Nephron (organoid): ENCODE results near the gene GALNT9.

Experiments used
- H3K27ac Mint-ChIP-seq, 3 experiments: 2 replicates each; pipeline ENCODE4 v1.8.0; 2020; ENCODE audit warnings: mixed read lengths in 3 of 3, mild to moderate bottlenecking in 2 of 3, moderate library complexity in 1 of 3
- H3K27me3 Mint-ChIP-seq: 2 replicates; pipeline ENCODE4 v1.8.0; 2021; ENCODE audit warnings: low read depth, mild to moderate bottlenecking, moderate library complexity, mixed read lengths
- H3K36me3 Mint-ChIP-seq: 2 replicates; pipeline ENCODE4 v1.8.0; 2020; ENCODE audit warnings: low read depth, mixed read lengths
- H3K4me1 Mint-ChIP-seq: 2 replicates; pipeline ENCODE4 v1.8.0; 2020; ENCODE audit warnings: mixed read lengths
- H3K4me3 Mint-ChIP-seq, 3 experiments: 2 replicates each; pipeline ENCODE4 v1.8.0; 2020; ENCODE audit warnings: mild to moderate bottlenecking in 3 of 3, mixed read lengths in 3 of 3, moderate library complexity in 2 of 3
- H3K9me3 Mint-ChIP-seq: 2 replicates; pipeline ENCODE4 v1.8.0; 2020; ENCODE audit warnings: mixed read lengths
- TF ChIP-seq, protein P1 (sequence below), 3 experiments: fragments of 200-600 bp; sonication (generic); IDR thresholded peaks; one replicate each; pipeline ENCODE4 v1.5.0; 2021; ENCODE audit warnings: antibody characterized with exemption in 3 of 3; ENCODE audit not compliant: unreplicated experiment in 3 of 3

The GALNT9 gene

DNA sequence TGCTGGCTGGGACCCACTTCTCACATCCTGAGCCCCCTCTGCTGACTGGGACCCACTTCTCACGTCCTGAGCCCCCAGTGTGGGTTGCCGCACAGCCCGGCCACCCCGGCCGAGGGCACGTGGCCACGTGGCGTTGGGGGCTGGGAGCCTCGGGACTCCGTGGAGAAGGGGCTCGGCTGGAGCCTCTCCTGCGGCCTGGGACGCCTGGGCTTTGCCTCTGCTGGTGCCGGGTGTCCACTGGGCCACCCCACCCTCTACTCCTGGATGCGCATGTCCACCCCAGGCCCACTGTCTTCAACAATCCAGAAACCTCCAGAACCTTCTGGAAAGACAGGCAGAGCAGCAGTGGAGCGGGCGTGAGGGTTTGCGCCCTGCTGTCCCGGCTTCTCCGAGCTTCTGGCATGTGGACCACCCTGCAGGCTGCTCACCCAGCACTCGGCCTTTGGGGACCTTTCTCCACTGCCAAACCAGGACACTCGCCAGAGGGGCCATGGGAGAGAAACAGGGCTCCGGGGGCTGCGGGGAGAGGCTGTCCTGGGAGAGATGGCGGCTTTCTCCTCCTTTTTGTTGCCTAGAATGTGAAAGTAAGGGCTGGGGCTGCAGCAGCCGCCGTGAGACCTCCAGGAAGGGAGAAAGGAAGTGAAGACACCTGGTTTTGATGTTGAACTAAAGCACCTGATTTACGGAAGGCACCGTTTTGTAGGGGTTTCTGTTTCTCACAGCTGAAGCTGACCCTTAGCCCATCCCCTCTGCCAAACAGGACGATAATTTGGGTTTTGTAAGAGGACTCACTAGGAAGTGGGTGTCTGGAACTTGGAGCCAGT is 155.2 kb downstream of the GALNT9 start:
- Mint-ChIP-seq H3K27ac (no peak overlapping the region), H3K27me3 (peaks cover 61% of the 10 kb centered on the region), H3K36me3 (no peaks in the 10 kb centered on the region), H3K4me3 (no peak overlapping the region), H3K9me3 (no peaks in the 10 kb centered on the region), H3K4me1 (peaks cover 14% of the 10 kb centered on the region)
- TF ChIP-seq, protein P1, sequence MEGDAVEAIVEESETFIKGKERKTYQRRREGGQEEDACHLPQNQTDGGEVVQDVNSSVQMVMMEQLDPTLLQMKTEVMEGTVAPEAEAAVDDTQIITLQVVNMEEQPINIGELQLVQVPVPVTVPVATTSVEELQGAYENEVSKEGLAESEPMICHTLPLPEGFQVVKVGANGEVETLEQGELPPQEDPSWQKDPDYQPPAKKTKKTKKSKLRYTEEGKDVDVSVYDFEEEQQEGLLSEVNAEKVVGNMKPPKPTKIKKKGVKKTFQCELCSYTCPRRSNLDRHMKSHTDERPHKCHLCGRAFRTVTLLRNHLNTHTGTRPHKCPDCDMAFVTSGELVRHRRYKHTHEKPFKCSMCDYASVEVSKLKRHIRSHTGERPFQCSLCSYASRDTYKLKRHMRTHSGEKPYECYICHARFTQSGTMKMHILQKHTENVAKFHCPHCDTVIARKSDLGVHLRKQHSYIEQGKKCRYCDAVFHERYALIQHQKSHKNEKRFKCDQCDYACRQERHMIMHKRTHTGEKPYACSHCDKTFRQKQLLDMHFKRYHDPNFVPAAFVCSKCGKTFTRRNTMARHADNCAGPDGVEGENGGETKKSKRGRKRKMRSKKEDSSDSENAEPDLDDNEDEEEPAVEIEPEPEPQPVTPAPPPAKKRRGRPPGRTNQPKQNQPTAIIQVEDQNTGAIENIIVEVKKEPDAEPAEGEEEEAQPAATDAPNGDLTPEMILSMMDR (IDR thresholded peaks at IDR 0.05; ENCODE audit: unreplicated experiment in 3 of 3): no peak

DNA sequence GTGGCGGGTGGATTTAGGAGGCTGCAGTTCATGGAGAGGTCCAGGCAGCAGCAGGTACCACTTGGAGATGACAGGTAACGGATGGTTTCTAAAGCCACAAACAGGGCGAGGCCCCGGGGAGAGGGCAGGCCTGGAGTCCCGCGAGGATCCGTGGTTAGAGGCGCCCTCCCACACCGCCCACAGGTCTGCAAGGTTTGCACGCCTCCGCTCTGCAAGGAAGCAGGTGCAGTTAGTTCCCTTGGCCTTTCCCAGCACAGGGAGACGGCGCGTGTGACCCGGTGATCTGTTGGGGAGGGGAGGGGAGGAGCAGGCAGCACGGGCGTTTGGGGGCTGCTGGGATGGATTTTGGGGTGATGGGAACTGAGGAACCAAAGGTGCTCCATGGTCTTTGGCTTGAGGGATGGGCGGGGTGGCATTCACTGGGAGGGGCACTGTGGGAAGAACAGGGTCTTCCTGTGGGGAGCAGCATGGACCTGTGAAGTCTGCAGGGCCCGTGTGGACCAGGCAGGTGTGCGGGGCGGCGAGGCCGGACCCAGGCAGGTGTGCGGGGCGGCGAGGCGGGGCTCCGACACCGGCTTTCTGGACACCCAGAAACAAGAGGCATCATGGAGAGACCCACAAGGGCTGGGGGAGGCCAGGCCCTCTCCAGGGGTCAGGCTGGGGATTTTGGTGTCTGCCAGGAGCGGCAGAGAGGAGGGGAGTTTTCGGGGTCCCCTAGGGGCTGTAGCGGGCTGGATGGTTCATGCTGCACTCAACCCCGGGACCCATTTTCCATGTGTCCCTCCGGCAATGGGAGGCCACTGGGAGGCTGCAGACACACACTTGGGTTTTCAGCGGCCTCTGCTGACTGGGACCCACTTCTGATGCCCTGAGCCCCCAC is 156.0 kb downstream of the GALNT9 start:
- Mint-ChIP-seq H3K27me3 (peaks cover 52% of the 10 kb centered on the region), H3K27ac (no peak overlapping the region), H3K9me3 (no peaks in the 10 kb centered on the region), H3K4me3 (no peak overlapping the region), H3K4me1 (peaks cover 7% of the 10 kb centered on the region), H3K36me3 (no peaks in the 10 kb centered on the region)
- TF ChIP-seq, protein P1 (IDR thresholded peaks at IDR 0.05; ENCODE audit: unreplicated experiment in 3 of 3): no peak

DNA sequence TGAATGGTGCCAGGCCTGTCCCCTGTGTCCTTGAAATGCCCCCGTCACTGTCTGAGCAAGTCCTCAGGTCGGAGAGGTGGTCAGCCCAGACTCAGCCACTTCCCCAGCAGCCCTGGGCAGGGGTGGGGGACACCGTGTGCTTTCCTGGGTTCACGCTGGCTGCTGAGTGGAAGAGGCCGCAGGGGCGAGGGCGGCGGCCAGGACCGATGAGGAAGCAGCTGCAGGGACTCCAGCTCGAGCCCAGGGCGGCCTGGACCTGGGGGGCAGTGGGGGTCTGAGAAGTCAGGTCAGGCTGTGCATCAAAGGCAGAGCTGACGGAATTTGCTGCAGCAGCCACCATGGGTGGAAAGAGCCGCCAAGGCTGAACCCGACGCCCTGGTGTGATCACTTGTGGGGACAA is 156.8 kb downstream of the GALNT9 start:
- Mint-ChIP-seq H3K27ac (no peak overlapping the region), H3K4me3 (no peak overlapping the region), H3K36me3 (no peaks in the 10 kb centered on the region), H3K4me1 (peaks cover 5% of the 10 kb centered on the region), H3K27me3 (peaks cover 48% of the 10 kb centered on the region), H3K9me3 (no peaks in the 10 kb centered on the region)
- TF ChIP-seq, protein P1 (IDR thresholded peaks at IDR 0.05; ENCODE audit: unreplicated experiment in 3 of 3): no peak

DNA sequence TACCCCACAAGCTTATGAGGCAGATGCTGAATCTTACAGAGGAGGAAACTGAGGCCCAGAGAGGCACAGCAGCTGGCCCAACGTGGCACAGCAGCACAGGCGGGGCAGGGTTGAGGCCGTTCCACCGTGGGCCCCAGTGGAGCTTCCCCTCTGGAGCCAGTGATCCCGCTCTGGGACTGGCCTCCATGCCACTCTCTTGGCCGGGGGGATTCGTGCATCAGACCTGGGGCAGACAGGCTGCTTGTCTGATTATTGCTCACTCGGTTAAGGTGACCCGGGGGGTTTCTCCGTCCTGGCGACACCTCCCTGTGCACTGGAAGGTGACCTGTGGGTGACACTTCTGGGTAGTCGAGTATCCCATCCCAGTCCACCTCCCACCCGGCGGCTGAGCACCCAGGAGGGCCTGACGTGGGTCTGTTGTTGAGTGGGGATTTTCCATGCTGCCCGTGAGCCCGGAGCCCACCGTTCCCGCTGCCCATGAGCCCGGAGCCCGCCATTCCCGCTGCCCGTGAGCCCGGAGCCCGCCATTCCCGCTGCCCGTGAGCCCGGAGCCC is 157.3 kb downstream of the GALNT9 start:
- Mint-ChIP-seq H3K27ac (no peak overlapping the region), H3K27me3 (peaks cover 52% of the 10 kb centered on the region), H3K36me3 (no peaks in the 10 kb centered on the region), H3K4me3 (no peak overlapping the region), H3K4me1 (peaks cover 3% of the 10 kb centered on the region), H3K9me3 (no peaks in the 10 kb centered on the region)
- TF ChIP-seq, protein P1 (IDR thresholded peaks at IDR 0.05; ENCODE audit: unreplicated experiment in 3 of 3): no peak

DNA sequence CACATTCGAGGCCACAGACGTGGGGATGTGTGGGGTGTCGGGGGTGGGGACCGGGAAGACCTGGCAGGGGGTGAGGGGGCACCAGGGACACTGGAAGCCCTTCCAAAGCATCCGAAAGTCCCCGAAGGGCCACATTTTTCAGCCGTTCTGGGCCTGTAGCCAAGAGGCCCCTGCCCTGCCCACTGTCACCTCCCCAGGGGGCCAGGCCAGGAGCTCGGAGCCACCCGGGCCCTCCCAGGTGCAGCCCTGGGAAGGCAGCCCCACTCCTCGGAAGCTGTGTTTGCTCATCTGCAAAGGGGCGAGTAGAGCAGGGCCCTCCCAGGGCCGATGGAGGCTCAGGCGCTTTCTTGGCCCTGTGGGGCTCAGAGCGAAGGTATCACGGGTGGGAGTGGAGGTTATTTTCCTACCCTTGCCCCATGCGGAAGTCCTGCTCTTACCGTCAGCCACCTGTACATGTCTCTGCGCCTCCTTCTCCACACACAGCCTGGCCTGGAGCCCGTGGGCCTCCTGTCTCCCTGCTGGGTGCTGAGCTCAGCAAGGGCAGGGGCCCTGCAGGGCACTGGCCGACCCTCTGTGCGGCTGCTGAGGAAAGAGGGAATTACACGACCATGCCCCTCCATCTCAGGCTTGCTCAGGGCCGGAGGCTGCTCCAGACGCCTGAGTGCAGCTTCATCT is 158.0 kb downstream of the GALNT9 start:
- no peaks in the 10 kb centered on the region for H3K9me3 Mint-ChIP-seq
- TF ChIP-seq, protein P1 (IDR thresholded peaks at IDR 0.05; ENCODE audit: unreplicated experiment in 3 of 3): no peak
- no peaks in the 10 kb centered on the region for H3K36me3 Mint-ChIP-seq
- H3K4me3 Mint-ChIP-seq: no peak overlapping the region
- H3K4me1 Mint-ChIP-seq: no peaks in the 10 kb centered on the region
- H3K27ac Mint-ChIP-seq: no peak overlapping the region
- peaks cover 48% of the 10 kb centered on the region for H3K27me3 Mint-ChIP-seq
